Stimulated activated memory B cell treated with anti-CD40 and anti-IgM and Interleukin-4, amounts not matched to agents 10 μg/mL and 1 μg/mL and 100 μg/mL, for 72 hours (primary cell): ENCODE results near the gene PELI2.

Source experiments
- ATAC-seq: fragments of 150-1000 bp; cut with Tn5 transposase; 2 replicates; pipeline ENCODE4 v1.10.0; 2021
- H3K27ac Mint-ChIP-seq: one replicate; pipeline ENCODE4 v1.8.0; 2022; ENCODE audit warnings: mild to moderate bottlenecking, mixed read lengths
- H3K27me3 Mint-ChIP-seq: one replicate; pipeline ENCODE4 v1.8.0; 2022; ENCODE audit warnings: mixed read lengths
- H3K36me3 Mint-ChIP-seq: one replicate; pipeline ENCODE4 v1.8.0; 2022; ENCODE audit warnings: mixed read lengths
- H3K4me1 Mint-ChIP-seq: one replicate; pipeline ENCODE4 v1.8.0; 2022; ENCODE audit warnings: mixed read lengths
- H3K4me3 Mint-ChIP-seq: one replicate; pipeline ENCODE4 v1.8.0; 2022; ENCODE audit warnings: mild to moderate bottlenecking, moderate library complexity, mixed read lengths
- H3K9me3 Mint-ChIP-seq: one replicate; pipeline ENCODE4 v1.8.0; 2022; ENCODE audit warnings: mixed read lengths

Gene PELI2

DNA sequence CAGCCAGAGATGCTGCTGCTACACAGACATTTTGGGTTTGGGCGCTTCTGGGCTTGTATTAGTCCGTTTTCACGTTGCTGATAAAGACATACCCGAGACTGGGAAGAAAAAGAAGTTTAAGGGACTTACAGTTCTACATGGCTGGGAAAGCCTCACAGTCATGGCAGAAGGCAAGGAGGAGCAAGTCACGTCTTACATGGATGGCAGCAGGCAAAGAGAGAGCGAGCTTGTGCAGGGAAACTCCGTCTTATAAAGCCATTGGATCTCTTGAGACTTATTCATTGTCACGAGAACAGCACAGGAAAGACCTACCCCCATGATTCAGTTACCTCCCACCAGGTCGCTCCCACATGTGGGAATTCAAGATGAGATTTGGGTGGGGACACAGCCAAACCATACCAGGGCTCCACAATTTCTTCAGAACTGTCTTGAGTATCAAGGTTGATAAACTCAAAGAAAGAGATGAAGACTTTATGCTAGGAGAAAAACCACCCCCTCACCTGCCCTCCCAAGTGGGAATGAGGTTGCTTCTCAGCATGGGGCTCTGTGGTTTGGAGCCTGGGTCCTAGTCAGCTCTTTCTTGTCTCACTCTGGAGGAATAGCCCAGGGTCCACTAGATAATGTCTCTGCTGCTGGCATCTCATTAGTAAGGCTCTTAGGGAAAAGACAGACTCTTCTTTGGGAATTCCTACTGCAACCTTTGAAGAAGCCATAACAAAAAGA, 200.3 kb downstream of the PELI2 start:
- Mint-ChIP-seq H3K27ac (no peak overlapping the region), H3K4me1 (no peaks in the 10 kb centered on the region), H3K9me3 (peaks cover 13% of the 10 kb centered on the region), H3K36me3 (no peaks in the 10 kb centered on the region), H3K27me3 (no peaks in the 10 kb centered on the region), H3K4me3 (no peak overlapping the region)
- no peak for ATAC-seq

DNA sequence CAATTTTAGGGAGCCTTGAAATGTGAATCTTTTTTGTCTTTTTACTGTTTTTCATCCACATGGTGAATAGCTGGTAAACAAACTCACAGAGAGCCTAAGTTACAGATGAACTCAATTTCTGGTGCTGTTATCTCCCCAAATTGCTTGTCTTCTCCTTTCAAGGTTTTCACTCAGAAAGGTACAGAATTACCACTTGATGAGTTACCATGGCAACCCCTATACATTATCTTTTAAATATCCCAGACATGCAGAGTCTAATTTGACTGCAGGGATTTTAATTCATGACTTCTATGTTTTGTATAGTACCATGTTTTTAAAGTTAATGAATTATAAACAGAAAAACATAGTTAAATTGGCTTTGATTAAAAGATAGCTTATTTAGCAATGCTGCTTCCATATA, 203.7 kb downstream of the PELI2 start:
- Mint-ChIP-seq H3K9me3 (peaks cover 10% of the 10 kb centered on the region), H3K27me3 (no peaks in the 10 kb centered on the region), H3K36me3 (peaks cover 4% of the 10 kb centered on the region), H3K4me3 (no peak overlapping the region), H3K4me1 (no peaks in the 10 kb centered on the region), H3K27ac (no peak overlapping the region)
- ATAC-seq: no peak

DNA sequence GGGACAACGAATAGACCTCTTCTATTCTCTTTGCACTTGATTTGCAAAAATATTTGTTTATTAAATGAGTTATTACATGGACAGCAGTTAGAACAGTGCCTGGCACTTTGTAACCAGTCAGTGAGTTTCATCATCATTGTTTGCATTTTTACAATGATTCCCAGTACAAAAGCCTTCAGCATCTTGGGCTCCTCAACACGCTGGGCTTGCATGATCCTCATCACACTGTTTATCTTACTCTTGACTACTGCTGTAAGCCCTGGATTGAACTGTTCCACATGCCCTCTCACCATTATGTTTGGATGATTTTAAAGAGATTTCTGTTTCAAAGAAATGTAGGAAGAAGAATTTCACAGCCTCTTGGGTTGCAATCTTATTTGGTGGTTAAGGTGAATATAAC, 204.3 kb downstream of the PELI2 start:
- Mint-ChIP-seq H3K4me3 (no peak overlapping the region), H3K4me1 (no peaks in the 10 kb centered on the region), H3K9me3 (peaks cover 11% of the 10 kb centered on the region), H3K36me3 (peaks cover 5% of the 10 kb centered on the region), H3K27me3 (no peaks in the 10 kb centered on the region), H3K27ac (no peak overlapping the region)
- ATAC-seq: no peak

DNA sequence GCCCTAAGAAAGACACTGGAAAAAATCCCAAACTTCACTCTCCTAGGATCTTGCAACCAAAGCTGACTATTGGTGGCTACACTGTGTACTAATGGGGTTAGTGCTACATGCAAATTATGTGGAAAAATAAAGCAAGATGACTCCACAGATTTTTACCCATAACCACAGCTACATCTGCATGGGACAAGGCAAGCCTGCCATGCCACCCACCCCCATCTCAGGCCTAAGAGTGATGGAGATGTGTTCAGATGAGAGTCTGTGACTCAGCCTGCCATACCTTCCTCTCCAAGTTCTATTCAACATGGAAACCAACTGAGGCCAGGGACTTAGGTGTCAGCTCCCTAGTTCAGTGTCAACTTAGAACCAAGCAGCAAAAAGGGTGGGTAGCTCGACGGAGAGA, 206.2 kb downstream of the PELI2 start:
- ATAC-seq: no peak

DNA sequence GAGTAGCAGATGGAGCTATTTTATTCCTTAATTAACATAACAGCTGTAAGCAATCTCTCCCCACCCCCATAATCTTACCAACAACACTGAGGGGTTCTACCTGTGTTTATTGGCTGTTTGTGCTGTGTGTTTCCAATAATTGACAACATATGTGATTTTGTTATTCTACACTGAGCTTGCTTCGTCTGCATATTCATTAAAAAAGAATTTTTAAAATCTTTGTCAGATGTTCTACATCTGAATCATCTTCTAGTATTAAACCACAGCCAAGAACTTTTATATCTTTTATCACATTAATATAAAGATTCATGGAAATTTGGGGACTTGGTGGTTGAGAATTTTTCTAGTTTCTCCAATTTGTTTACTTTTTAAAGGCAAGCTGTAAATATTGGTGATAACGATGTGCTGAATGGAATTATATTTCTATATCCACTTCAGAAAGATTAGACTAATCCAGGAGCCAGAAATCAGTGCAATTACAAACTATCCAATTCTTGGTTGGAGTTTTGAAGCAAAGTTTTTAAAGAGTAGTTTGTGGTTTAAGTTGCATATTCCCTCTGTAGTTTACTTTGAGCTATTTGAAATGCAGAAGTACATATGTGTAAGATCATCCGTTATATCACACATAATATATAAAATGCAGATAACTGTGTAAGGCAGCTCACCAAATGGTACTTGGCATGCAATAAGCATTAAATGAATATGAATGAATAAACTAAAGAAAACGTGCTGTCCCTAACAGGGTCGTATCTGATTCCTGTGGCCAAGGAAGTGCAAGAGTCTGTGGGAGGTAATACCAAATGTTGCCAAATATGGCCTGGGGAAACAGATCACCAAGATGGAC, 206.9 kb downstream of the PELI2 start:
- H3K9me3 Mint-ChIP-seq: peaks cover 2% of the 10 kb centered on the region
- no peak overlapping the region for H3K4me3 Mint-ChIP-seq
- ATAC-seq: no peak
- H3K36me3 Mint-ChIP-seq: peaks cover 5% of the 10 kb centered on the region
- H3K27me3 Mint-ChIP-seq: no peaks in the 10 kb centered on the region
- no peaks in the 10 kb centered on the region for H3K4me1 Mint-ChIP-seq
- H3K27ac Mint-ChIP-seq: no peak overlapping the region

More for the DNA sequence above, 206.2 kb downstream of the PELI2 start:
- peaks cover 5% of the 10 kb centered on the region for H3K36me3 Mint-ChIP-seq
- no peaks in the 10 kb centered on the region for H3K27me3 Mint-ChIP-seq
- no peaks in the 10 kb centered on the region for H3K4me1 Mint-ChIP-seq
- no peak overlapping the region for H3K4me3 Mint-ChIP-seq
- peaks cover 5% of the 10 kb centered on the region for H3K9me3 Mint-ChIP-seq
- no peak overlapping the region for H3K27ac Mint-ChIP-seq

DNA sequence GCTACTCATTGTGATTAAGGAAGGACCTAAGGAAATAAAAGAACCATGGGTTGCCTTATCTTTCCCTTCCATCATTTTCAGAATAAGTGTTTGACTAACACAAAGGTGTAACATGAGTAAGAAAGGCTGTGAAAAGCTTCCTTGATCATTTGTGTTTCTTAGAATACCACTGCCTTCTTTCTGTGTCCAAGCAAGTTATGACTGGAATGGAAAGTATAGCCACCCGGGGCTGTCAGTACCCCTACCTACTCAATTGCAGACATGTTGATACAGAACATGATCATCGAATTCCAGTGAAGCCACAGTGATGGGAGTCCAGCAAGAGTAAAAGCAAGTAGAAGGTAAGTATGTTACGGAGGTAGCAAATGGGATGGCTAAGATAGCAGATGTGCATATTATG, 209.8 kb downstream of the PELI2 start:
- H3K4me1 Mint-ChIP-seq: no peaks in the 10 kb centered on the region
- H3K4me3 Mint-ChIP-seq: no peak overlapping the region
- no peak overlapping the region for H3K27ac Mint-ChIP-seq
- H3K27me3 Mint-ChIP-seq: no peaks in the 10 kb centered on the region
- H3K36me3 Mint-ChIP-seq: peaks cover 5% of the 10 kb centered on the region
- no peak for ATAC-seq
- peaks cover 2% of the 10 kb centered on the region for H3K9me3 Mint-ChIP-seq

DNA sequence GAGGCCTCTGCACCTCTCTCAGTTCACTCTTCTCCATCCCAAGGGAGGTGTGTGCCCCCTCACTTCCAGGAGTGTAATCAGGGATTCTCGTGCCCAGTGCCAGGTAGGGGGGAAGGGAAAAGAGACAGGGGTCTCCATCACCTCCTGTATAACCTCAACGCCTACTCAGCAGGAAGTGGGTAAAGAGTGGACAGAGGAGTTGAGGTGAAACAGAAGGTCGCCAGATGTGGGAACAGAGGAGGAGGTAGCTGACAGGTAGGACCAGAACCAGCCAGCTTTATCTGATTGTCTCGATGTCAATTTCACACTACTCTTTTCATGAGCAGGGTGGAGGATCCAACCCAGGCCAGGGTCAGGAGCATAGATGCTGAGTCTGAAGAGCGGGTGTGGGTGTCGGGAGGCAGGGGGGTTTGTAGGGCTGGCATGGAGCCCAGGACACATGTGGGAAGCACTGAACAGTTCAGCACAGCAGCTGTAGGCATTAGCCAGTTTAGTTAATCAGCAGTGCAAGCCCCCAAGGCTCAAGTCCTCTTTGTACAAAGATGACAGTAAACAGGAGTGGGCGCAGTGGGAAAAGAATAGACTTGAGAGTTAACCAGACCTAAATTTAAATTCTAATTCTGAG, 213.5 kb downstream of the PELI2 start:
- H3K9me3 Mint-ChIP-seq: peaks cover 2% of the 10 kb centered on the region
- no peak overlapping the region for H3K4me3 Mint-ChIP-seq
- H3K27ac Mint-ChIP-seq: no peak overlapping the region
- H3K4me1 Mint-ChIP-seq: no peaks in the 10 kb centered on the region
- ATAC-seq: no peak
- H3K36me3 Mint-ChIP-seq: peaks cover 3% of the 10 kb centered on the region
- no peaks in the 10 kb centered on the region for H3K27me3 Mint-ChIP-seq

DNA sequence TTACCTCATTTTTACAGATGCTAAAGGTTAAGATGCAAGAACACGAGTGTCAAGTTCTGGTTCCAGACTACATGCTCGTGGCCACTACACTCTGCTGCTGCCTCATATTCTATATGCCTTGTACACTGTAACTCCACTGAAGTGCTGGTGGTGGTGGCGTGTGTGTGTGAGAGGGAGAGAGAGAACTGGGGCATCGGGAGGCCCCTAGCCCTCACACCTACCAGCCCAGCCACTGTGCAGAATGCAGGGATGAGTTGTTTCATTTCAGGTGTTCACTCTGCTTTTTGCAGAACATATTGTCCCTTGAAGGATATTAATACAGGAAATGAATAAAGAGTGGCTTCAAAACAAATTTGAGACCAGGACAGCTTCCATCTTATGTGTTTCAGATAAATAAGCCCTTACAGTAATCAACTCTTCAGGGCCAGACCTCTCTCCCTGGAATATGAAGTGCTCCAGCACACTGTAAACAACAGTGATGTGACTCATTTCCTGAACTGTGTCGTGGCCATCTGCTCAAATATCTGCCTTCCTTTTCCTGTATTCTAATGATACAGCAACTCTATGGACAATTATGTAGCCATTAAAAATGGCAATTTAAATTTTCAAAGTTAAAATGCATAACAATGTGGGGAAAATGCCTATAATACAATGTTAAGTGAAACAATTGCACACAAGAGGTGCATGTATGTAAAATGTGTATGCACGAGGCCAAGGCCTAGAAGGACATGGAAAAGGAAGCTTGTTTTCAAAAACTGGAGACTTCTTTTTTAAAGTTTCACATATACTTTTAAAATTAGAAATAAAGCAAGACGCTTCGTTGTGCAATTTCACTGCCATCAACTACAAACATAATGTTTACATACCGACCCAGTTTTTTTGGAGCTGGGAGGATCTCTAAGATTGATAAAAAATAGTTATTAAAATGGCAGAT, 215.4 kb downstream of the PELI2 start:
- H3K36me3 Mint-ChIP-seq: no peaks in the 10 kb centered on the region
- no peak for ATAC-seq
- H3K9me3 Mint-ChIP-seq: no peaks in the 10 kb centered on the region
- no peak overlapping the region for H3K4me3 Mint-ChIP-seq
- H3K27ac Mint-ChIP-seq: no peak overlapping the region
- H3K27me3 Mint-ChIP-seq: no peaks in the 10 kb centered on the region
- H3K4me1 Mint-ChIP-seq: no peaks in the 10 kb centered on the region

DNA sequence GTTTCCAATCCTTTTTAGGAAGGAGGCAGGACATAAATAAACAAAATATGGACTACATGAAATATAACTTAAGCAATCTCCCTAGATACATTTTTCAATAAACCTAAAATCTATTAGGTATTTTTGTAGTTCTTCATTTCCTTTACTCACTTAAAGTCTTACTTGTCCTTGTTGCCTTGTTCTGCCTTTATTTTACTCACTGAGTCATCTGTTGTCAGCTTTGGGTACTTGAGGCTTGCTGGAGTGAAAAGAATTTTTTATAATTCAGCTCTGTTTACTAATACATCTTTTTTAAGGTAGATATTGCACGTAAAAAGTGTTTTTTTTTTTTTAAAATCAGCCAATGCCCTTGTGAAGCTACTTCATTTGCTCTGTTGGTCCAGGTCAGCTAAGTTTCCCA, 216.2 kb downstream of the PELI2 start:
- no peak overlapping the region for H3K4me3 Mint-ChIP-seq
- no peaks in the 10 kb centered on the region for H3K9me3 Mint-ChIP-seq
- H3K27ac Mint-ChIP-seq: no peak overlapping the region
- H3K27me3 Mint-ChIP-seq: no peaks in the 10 kb centered on the region
- no peaks in the 10 kb centered on the region for H3K36me3 Mint-ChIP-seq
- no peak for ATAC-seq
- H3K4me1 Mint-ChIP-seq: no peaks in the 10 kb centered on the region

DNA sequence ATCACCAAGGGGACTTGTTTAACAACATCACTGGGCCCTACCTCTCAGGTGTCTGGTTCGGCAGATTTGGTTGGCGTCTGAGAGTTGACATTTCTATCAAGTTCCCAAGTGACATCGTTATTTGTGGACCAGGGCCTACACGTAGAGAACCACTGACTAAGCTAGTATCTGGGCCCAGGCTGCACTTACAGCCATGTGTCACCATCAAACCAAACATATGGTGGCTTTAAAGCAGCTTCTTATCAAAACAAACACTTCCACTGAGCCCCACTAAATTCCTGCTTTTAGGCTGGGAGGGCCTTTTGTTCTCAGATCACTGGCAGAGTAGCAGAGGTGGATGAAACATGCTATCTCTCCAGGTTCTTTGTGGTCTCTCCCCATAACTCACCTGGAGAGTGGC, 220.5 kb downstream of the PELI2 start:
- Mint-ChIP-seq H3K27me3 (no peaks in the 10 kb centered on the region), H3K9me3 (no peaks in the 10 kb centered on the region), H3K4me1 (no peaks in the 10 kb centered on the region), H3K27ac (no peak overlapping the region), H3K36me3 (no peaks in the 10 kb centered on the region), H3K4me3 (no peak overlapping the region)
- ATAC-seq: no peak

DNA sequence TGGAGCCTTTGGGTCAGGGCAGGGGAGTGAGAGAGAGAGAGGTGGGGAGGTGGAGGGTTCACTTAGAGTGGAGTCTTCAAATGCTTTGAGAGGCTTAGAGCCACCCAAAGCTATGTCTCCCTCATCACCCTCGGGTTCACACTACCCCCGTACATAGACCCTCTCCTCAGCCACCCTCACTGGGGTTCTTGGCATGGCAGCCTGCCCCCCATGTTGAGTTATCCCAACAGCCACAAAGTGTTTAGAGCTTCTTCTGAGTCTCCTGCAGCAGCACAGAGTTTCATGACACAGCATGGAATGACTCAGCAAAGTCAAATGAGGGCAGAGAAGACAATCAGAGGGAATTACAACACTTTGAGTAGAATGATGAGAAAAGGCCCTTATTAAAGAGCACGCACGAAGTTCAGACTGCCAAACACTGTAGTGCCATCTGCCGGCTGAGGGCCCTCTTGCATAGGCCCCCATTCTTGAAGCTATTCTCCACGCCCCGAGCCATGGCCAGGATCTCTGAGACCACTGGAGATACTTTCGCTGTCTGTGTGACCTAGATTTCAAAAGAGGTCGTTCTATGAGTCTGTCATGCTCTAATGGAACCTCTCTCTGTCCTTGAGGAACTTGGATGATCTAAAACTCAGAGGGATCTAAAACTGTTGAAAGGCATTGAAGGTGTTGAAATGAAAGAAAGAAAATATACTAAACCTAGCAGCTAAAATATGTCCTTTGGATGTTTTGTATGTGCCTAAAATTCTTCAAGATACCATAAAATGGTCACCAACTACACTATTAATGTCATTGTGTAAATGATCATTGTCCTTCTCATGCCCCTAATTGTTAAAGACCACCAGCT, 221.9 kb downstream of the PELI2 start:
- Mint-ChIP-seq H3K4me3 (no peak overlapping the region), H3K36me3 (no peaks in the 10 kb centered on the region), H3K27me3 (no peaks in the 10 kb centered on the region), H3K27ac (no peak overlapping the region), H3K4me1 (no peaks in the 10 kb centered on the region), H3K9me3 (no peaks in the 10 kb centered on the region)
- ATAC-seq: peak; percentile 69

DNA sequence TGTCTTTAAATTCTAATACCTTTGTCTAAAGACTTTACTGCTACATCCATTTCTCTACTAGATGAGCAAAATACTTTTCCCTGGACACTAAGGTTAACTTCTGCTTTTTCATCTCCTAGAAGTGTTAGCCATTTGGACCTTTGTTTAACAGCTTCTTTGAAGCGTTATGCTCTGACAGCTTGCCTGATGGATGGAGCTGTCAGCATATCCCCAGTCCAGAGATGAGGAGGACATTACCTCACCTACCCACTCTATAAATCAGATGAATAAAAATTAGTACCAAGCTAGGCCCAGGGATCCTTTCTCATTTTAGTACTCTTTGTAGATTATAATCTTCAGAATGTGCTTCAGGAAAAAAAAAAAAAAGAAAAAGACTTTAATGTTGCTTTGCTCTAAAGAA, 222.7 kb downstream of the PELI2 start:
- no peak for ATAC-seq
- Mint-ChIP-seq H3K9me3 (no peaks in the 10 kb centered on the region), H3K4me3 (no peak overlapping the region), H3K36me3 (no peaks in the 10 kb centered on the region), H3K27ac (no peak overlapping the region), H3K27me3 (no peaks in the 10 kb centered on the region), H3K4me1 (no peaks in the 10 kb centered on the region)

DNA sequence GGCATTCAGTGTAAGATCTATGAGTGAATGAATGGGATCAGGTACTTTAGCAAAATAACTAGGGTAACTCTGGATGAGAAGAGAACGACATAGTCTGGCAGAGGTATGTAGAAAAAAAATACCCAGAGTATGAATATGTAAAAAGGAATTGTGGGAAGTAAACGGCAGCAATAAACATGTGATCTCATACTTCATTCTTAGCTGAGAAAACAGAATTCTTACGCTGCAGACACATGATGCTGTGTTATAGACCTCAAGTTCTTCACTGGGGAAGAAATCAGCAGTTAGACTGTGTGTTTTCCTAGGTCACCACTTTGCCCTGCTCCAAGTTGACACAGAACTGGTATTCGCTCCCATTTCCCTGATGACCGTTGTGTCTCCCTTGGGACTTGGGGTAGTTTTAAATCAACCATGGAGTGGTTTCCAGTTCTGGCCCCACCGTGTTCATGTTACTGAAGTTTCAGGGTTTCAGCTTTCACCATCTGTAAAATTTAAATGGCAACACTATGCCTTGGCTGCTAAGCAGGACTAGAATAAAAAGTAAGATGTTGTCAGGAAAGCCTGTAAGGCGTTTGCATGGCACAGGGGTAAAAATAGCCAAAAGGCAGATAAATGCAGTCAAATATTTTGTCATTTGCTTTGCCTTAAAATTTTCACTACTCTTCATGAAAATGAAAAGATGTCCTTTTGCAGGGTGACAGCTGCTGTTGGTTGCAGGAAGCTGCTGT, 223.7 kb downstream of the PELI2 start:
- H3K27me3 Mint-ChIP-seq: no peaks in the 10 kb centered on the region
- no peaks in the 10 kb centered on the region for H3K4me1 Mint-ChIP-seq
- no peak overlapping the region for H3K27ac Mint-ChIP-seq
- H3K9me3 Mint-ChIP-seq: no peaks in the 10 kb centered on the region
- no peak for ATAC-seq
- H3K4me3 Mint-ChIP-seq: no peak overlapping the region
- no peaks in the 10 kb centered on the region for H3K36me3 Mint-ChIP-seq

DNA sequence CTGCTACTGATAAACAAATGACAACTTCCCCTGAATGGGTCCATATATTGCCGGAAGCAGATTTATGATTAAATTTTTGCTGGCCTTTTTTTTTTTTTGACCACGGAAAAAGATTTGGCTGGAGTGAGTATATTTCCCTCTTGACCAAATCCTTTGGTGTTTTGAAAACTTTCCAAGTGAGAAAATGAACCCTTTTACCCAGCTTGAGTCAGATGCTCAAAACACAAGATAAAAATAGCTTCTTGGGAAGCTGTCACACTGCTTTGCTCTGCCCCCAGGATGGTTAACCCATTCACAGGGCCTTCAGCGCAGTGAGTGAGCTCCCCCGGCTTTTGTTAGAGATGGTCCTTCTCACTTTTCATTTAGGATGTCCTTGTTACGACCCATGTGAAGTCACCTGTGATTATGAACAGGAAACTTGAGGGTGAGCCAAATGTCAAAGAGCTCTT, 224.3 kb downstream of the PELI2 start:
- Mint-ChIP-seq H3K27ac (no peak overlapping the region), H3K4me3 (no peak overlapping the region), H3K9me3 (no peaks in the 10 kb centered on the region), H3K36me3 (no peaks in the 10 kb centered on the region), H3K4me1 (no peaks in the 10 kb centered on the region), H3K27me3 (no peaks in the 10 kb centered on the region)
- ATAC-seq: no peak
